HG03378 (cell line): Measurements from ENCODE around the gene MTARC2.
"Not testable (repeated sequence)": the region's sequence is repeated elsewhere in the genome, so short reads cannot be mapped to it uniquely, and the experiment has no call there.

ENCODE experiments used
- ATAC-seq: cut with Tn5 transposase; IDR thresholded peaks from one replicate; pipeline ENCODE4 v1.9.1; 2021; ENCODE audit warnings: mild to moderate bottlenecking, moderate library complexity; ENCODE audit not compliant: unreplicated experiment

Gene MTARC2

GRCh38 chr1:220748089-220748934 is at the start of gene MTARC2:
MTARC2 (plus strand) TSS chr1:220748322; CDS start chr1:220748532, 210 bp downstream.
- peak; percentile 91 for ATAC-seq

DNA sequence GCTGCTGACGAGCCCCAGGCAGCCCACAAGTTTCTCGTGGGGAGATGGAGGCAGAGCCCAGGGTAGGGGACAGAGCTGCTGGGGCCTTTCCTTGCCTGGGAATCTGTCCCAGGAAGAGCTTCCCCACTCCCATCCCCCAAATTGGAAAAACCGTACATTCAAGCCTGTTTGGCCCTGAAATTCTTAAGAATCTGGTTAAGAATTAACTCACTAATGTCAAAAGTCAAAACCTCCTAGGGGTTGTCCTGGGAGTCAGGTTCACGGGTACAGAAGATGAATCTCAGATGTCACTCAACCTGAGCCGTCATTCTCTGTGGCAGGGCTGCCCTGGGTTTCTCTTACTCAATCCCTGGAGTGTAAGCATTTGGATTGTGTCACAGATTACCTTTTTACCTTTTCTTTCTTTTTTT is 49.5 kb upstream of the MTARC2 start:
- ATAC-seq = no peak

DNA sequence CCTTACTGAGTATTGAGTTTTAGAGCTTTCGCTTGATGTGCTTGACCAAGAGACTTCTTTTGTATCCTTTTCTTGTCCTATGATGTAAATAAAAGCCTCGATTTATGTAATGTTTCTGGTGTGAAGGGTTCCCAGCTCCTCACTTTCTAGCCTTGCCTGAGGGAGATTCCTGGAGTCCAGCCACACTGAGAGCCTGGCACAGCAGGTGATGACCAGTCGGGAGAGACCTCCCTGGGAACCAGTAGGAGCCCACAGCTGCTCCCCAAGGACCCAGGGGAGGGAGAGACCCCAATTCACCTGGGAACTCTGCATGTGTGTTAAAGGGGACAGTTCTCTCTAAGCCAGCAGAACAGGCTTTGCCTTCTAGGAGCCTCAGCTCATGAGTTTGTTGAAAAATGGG is 49.1 kb upstream of the MTARC2 start:
- ATAC-seq = no peak

DNA sequence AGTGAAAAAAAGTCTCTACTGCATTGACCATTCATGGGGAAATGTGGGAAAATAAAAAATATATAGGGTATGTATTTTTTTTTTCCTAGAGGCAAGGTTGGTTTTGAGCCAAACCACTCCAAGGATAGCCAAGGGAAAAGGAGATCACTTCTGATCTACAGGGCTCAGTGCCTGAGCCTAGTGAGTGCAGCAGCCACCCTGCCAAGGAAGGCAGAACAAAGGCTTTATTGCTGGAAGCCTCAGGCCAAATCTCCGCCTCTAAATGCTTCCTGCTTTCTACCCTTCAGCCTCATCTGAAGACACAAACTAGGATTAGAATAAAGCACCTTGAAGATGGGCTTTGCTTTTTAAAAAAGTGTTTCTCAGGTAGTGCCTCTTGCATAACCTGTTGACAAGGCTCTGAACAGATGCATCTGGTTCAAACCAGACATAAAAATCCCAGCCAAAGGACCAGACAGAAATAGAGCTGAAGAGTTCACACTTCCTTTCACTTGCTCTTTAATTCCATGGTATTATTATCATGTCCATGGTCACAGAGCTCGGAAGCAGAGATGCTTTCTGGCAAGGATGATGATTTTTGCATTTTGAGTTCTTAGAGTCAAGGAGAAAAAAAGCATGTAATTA is 47.5 kb upstream of the MTARC2 start:
- ATAC-seq = no peak

DNA sequence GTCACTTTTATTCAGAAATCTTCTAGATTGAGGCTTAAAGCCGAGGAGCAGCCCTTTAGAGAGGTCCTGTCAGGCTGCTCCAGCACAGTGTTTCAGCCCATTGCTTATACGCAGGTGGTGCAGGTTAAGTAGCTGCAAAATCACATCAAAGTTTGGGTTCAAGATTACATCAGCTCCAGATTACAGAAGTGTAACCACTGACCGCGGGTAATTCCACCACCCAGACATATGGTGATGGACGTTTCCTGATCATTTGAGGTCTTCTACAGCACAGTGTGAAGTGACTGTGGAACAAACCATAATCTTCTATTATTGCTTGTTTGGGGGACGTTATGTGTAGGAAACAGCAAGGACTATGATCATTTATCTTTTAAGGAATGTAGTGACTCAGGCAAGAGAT is 46.1 kb upstream of the MTARC2 start:
- ATAC-seq = peak; percentile 49

DNA sequence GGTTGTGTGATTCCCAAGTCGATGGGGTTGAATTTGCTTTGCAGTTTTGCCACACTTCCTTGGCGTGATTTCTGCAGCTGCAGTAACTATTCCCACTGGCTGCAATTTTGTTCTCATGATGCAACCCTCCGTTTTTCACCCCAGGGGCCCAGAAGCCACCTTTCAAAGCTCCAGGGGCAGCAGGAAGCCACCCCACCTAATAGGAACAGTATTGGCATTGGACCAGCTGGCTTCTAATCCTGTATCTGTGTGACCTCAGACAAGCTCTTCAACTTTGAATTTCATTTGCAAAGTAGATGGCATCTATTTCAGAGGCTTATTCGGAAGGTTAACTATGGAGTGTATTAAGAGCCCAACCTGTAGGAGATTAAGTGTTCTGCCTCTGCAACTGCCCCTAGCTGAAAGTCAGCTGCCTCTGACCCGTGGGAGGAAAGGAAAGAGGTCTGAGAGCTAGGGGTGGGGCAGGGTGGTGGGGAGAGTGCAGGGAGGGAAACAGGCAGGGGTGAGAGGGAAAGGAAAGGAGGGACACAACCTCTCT is 45.3 kb upstream of the MTARC2 start:
- ATAC-seq = no peak

GRCh38 chr1:220703305-220703704 is 44.8 kb upstream of the MTARC2 start:
- no peak for ATAC-seq

- ATAC-seq = no peak
These were observed 42.3 kb upstream of the MTARC2 start for GRCh38 chr1:220705782-220706181.

DNA sequence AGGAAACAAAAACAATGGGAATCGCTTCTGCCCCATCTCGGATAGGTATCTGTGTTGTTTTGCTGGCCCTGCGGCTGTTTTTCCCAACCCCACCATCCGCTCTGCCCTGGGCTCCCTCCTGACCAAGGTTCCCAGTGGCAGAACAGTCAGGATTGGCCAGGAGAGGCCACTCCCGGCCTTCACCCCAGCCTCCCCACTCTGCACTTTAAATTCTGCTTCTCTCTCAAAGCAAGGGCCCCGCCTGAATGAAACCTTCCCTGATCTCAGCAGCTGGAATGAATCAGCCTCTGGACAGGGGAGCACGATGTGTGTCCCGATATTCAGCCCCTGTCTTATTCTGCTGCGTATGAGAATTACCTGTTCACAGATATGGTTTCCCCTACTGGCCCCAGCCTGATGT is 41.6 kb upstream of the MTARC2 start:
- no peak for ATAC-seq

- no peak for ATAC-seq
These were observed 41.0 kb upstream of the MTARC2 start for GRCh38 chr1:220707160-220707559.

DNA sequence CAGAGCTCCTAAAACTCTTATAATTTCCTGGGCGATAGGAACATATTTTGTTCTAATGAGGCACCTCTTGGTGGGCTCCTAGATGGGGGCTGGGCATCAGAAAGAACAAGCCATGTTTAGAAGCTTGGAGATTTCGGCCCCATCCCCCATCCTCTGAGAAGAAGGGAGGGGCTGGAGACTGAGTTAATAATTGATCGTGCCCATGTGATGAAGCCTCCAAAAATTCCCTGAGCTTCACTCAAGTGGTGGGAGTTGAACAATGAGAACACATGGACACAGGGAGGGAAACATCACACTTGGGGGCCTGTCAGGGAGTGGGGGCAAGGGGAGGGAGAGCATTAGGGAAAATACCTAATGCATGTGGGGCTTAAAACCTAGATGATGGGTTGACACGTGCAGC is 39.9 kb upstream of the MTARC2 start:
- ATAC-seq = no peak

DNA sequence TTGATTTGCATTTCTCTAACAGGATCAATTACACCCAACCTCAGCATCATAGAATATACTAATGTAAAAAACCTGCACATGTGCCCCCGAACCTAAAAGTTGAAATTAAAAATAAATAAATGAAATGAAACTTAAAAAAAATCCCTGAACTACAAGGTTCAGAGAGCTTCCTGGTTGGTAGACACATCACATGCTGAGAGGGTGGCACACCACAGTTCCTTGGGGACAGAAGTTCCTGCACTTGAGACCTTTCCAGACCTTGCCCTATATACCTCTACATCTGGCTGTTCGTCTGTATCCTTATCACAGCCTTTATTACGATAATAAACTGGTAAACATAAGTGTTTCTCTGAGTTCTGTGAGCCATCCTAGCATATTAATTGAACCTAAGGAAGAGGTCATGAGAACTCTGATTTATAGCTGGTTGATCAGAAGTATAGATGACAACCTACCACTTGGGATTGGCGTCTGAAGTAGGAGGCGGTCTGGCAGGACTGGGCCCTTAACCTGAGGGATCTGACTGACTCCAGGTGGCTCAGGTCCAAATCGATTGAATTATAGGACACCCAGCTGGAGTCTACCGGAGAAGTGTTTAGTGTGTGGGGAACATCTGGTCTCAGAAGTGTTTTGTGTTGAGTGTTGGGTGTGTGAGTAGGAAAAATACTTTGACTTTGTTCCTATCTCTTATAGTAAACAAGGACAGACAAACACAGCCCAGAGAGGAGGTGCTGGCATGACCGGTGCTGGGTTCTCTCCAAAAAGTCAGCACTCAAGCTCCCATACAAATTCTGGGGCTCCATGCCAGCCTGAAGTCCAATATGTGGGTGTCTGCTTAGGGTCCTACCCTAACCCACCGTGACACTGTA is 39.0 kb upstream of the MTARC2 start:
- no peak for ATAC-seq

DNA sequence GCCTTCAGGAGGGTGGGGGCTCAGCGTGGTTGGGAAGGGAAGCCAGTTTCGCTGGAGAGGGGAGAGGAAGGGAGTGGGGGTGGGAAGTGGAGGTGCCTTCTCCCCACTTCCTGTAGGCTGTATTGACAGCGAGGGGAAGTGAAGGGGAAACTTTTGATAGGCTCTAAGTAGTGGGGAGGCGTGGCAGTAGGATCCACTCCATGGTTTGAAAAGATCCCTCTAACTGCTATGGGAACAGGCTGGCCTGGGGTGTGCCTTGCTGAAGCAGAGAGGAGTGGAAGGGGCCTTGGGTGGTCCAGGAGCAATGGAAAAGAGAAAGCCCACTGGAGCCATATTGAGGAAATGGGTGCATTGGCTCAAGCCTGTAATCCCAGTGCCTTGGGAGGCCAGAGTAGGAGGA is 37.8 kb upstream of the MTARC2 start:
- ATAC-seq = no peak

DNA sequence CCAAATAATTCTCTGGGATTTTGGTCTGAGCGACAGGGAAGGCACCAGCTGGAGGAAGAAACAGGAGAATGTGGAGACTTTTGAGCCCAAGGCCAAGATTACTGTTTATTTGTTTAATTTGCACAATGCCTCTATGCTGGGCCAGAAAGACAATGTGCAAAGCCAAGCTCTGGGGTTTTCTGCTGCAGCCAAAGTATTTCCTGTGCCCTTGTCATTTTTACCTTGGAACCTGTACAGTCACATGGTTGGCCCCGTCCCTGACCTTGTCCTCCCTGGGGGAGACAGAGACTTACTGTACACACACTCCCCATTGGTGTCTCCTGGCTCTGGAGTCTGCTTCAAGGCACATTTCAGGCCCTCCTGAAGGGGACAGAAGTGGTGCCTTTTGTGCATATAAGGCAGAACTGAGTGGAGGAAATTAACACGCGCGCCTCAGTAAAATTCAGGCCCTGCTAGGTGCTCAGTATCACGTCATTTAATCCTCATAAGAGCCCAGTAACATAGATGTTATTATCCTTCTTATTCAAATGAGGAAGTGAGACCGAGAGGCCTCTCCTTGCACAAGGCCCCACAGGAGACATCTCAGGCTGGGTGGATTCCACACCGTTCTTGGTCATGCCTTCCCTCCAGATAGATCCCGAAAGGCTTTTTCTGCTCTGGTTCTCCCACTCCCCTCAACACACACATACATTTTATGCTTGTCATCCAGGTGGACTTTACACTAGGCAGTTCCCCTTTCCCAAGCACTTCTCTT is 36.9 kb upstream of the MTARC2 start:
- peak; percentile 85 for ATAC-seq

DNA sequence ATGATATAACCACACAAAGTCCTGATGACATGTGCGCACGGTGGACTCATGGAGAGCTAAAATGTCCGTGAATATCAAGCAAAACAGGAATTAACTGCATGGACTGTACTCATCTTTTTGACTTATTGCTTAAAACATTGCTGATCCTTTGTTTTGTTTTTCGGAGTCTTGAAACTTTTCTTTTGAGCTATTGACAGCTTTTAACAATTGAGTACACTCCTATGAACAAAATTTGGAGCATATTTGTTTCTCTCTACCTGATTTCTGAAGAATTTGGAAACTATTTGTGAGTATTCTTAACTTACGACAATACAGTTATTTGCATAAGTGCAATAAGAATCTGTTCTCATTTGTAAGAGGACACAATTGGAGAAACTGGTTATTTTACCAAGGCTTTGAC is 32.1 kb upstream of the MTARC2 start:
- ATAC-seq = not testable (repeated sequence)

DNA sequence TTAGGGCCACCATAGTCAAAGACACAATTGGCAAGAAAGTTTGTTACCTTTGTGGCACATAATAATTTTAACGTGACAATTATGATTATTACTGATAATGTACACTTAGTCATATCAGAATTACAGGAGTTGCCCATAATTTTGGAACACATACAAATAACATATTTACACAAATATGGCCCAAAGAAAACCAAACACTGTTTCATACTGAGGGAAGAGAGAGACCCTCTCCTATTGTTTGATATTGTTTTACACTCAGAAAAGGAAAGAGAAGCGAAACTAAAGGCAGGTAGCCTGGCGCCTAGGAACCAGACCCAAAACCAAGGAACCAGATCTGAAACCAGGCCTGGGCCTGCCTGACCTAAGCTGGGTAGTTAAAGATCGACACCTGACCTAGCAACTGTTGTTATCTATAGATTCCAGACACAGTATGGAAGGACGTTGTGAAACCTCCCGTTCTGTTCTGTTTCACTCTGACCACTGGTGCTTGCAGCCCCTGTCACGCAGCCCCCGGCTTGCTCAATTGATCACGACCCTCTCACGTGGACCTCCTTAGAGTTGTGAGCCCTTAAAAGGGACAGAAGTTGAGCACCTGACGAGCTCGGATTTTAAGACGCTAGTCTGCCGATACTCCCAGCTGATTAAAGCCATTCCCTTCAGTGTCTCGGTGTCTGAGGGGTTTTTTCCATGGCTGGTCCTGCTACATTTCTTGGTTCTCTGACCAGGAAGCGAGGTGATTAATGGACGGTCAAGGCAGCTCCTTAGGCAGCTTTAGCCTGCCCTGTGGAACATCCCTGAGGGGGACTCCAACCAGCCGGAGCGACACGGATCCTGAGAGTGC is 30.1 kb upstream of the MTARC2 start:
- ATAC-seq = no peak

GRCh38 chr1:220721266-220721665 is 26.9 kb upstream of the MTARC2 start:
- not testable (repeated sequence) for ATAC-seq

- no peak for ATAC-seq
These were observed 21.5 kb upstream of the MTARC2 start for GRCh38 chr1:220726634-220727033.

DNA sequence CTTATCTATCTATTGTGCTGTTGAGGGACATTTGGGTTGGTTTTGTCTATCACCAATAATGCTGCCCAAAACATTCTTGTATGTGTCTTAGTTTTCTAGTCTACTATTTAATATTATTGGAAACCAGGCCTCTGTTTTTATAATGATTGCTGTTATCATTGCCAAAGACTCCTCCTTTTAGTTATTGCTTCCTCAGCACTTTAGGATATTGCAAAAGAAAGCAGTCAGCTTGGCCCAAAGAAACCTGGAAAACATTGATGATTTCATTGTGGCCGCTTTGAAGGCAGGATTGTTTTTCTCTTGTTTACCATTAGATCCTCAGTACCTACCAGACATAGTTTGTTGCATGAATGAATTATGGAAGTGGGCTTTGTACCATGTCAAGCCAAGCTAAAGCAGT is 20.6 kb upstream of the MTARC2 start:
- ATAC-seq = no peak

GRCh38 chr1:220730486-220730885 is 17.6 kb upstream of the MTARC2 start:
- no peak for ATAC-seq
